Muscle layer of colon (tissue), 2 donors: ENCODE data around the gene FUBP1.

Experiments used
- H3K27ac ChIP-seq: one replicate; pipeline ENCODE4 v1.7.0; 2013; ENCODE audit warnings: low read depth, mild to moderate bottlenecking, low read length, moderate library complexity
- H3K27me3 ChIP-seq, 2 donors: one replicate each; pipeline ENCODE4 v1.7.0; 2013; ENCODE audit warnings: low read length in 2 of 2, mild to moderate bottlenecking in 2 of 2; ENCODE audit not compliant: insufficient read depth in 2 of 2, control insufficient read depth in 1 of 2
- H3K36me3 ChIP-seq: one replicate; pipeline ENCODE4 v1.7.0; 2013; ENCODE audit warnings: mild to moderate bottlenecking, low read length; ENCODE audit not compliant: insufficient read depth
- H3K4me1 ChIP-seq: one replicate; pipeline ENCODE4 v1.7.0; 2013; ENCODE audit warnings: mild to moderate bottlenecking, low read length; ENCODE audit not compliant: insufficient read depth
- H3K4me3 ChIP-seq, 2 donors: one replicate each; pipeline ENCODE4 v1.7.0; 2013; ENCODE audit warnings: low read length in 2 of 2, low read depth in 1 of 2, mild to moderate bottlenecking in 1 of 2, moderate library complexity in 1 of 2
- H3K9ac ChIP-seq: one replicate; pipeline ENCODE4 v1.7.0; 2013; ENCODE audit warnings: low read length
- H3K9me3 ChIP-seq: one replicate; pipeline ENCODE4 v1.7.0; 2013; ENCODE audit warnings: mild to moderate bottlenecking, low read length
- donor health status: abdominal sarcoma.
- donor health status: Adenocarcinoma of cecum.

The FUBP1 gene

GRCh38 chr1:77905603-77906002 lies 73.3 kb downstream of the FUBP1 start:
- peaks cover 14% of the 10 kb centered on the region for H3K4me1 ChIP-seq
- no peak overlapping the region for H3K27ac ChIP-seq

GRCh38 chr1:77900687-77901293 lies 78.1 kb downstream of the FUBP1 start:
- H3K9me3 ChIP-seq: no peaks in the 10 kb centered on the region
- H3K9ac ChIP-seq: no peak overlapping the region
- H3K36me3 ChIP-seq: no peaks in the 10 kb centered on the region
- no peak overlapping the region for H3K27ac ChIP-seq
- H3K27me3 ChIP-seq: no peaks in the 10 kb centered on the region
- peaks cover 17% of the 10 kb centered on the region for H3K4me1 ChIP-seq
- H3K4me3 ChIP-seq: no peak overlapping the region

More at GRCh38 chr1:77905603-77906002, 73.3 kb downstream of the FUBP1 start:
- Histone ChIP-seq H3K36me3 (no peaks in the 10 kb centered on the region), H3K4me3 (no peak overlapping the region), H3K27me3 (no peaks in the 10 kb centered on the region), H3K9me3 (no peaks in the 10 kb centered on the region), H3K9ac (no peak overlapping the region)

DNA sequence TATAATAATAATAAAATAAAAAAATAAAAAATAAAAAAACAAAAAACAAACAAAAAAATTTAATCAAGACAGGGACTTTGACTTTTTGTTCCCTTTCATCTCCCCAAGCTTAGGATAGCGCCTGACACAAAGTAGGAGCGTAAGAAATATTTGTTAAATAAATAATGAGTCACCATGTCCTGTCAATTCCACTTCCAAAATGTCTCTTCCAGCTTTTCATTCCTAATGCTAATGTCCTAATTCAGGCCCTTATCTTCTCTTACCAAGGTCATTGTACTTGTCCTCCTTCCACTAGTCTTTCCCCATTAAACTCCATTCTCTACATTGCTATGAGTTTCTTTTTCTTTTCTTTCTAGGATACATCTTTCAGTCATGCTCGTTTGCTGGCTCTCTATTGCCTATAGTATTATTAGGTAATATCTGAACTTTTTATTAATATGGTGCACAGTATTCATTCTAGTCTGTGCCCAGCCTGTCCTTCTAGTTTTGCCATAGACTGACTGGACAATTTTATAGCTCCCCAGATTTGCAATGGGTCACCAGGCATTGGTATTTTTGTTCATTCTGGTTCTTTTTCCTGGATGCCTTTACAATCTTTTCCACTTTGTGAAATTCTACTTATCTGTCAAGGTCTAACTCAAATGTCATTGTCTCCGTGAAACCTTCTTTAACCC lies 79.1 kb downstream of the FUBP1 start:
- H3K36me3 ChIP-seq: no peaks in the 10 kb centered on the region
- peaks cover 17% of the 10 kb centered on the region for H3K4me1 ChIP-seq
- no peak overlapping the region for H3K27ac ChIP-seq
- H3K4me3 ChIP-seq: no peak overlapping the region
- H3K9ac ChIP-seq: no peak overlapping the region
- no peaks in the 10 kb centered on the region for H3K9me3 ChIP-seq
- no peaks in the 10 kb centered on the region for H3K27me3 ChIP-seq
